OCI-LY1 (cell line): ENCODE results near the gene GRAMD1B.

Source experiments
- H2AFZ ChIP-seq: fragments of 200-600 bp; sonication (generic), shearing (Covaris generic); 2 replicates; pipeline ENCODE4 v1.6.0; 2014; ENCODE audit warnings: antibody characterized with exemption, mild to moderate bottlenecking, low read length
- H3F3A ChIP-seq: fragments of 200-600 bp; sonication (generic), shearing (Covaris generic); 2 replicates; pipeline ENCODE4 v1.6.0; 2014; ENCODE audit warnings: mild to moderate bottlenecking, antibody characterized with exemption, low read length, moderate library complexity; ENCODE audit not compliant: insufficient read depth
- H3K27ac ChIP-seq: fragments of 200-600 bp; sonication (generic); 2 replicates; pipeline ENCODE4 v1.5.1; 2014; ENCODE audit warnings: low read length, mixed run types, mild to moderate bottlenecking, low read depth; ENCODE audit not compliant: poor library complexity, severe bottlenecking
- H3K27me3 ChIP-seq: fragments of 200-600 bp; sonication (generic); 2 replicates; pipeline ENCODE4 v1.6.0; 2014; ENCODE audit warnings: antibody characterized with exemption, mild to moderate bottlenecking, low read length, moderate library complexity; ENCODE audit not compliant: insufficient read depth
- H3K36me3 ChIP-seq: fragments of 200-600 bp; sonication (generic); 2 replicates; pipeline ENCODE4 v1.6.1; 2014; ENCODE audit warnings: mild to moderate bottlenecking, antibody characterized with exemption, low read length, moderate library complexity, mixed read lengths; ENCODE audit not compliant: insufficient read depth
- H3K4me1 ChIP-seq: fragments of 200-600 bp; sonication (generic); 2 replicates; pipeline ENCODE4 v1.5.1; 2014; ENCODE audit warnings: mild to moderate bottlenecking, low read length, moderate library complexity; ENCODE audit not compliant: insufficient read depth, severe bottlenecking
- H3K4me2 ChIP-seq: fragments of 200-600 bp; sonication (generic), shearing (Covaris generic); 2 replicates; pipeline ENCODE4 v1.6.1; 2014; ENCODE audit warnings: low read length
- H3K4me3 ChIP-seq: fragments of 200-600 bp; sonication (generic); 2 replicates; pipeline ENCODE4 v1.5.1; 2014; ENCODE audit warnings: low read length, low read depth, mild to moderate bottlenecking, mixed read lengths; ENCODE audit not compliant: poor library complexity, severe bottlenecking
- H3K79me2 ChIP-seq: fragments of 200-600 bp; shearing (Covaris generic); 2 replicates; pipeline ENCODE4 v1.6.1; 2016; ENCODE audit warnings: mixed run types, low read length, mixed read lengths; ENCODE audit not compliant: insufficient read depth
- H3K9ac ChIP-seq: fragments of 200-600 bp; sonication (generic), shearing (Covaris generic); 2 replicates; pipeline ENCODE4 v1.6.1; 2014; ENCODE audit warnings: mild to moderate bottlenecking, low read length, mixed read lengths
- H3K9me2 ChIP-seq: fragments of 200-600 bp; sonication (generic), shearing (Covaris generic); 2 replicates; pipeline ENCODE4 v1.6.1; 2014; ENCODE audit warnings: low read depth, mild to moderate bottlenecking, low read length, mixed read lengths
- H3K9me3 ChIP-seq: fragments of 200-600 bp; shearing (Covaris generic); 2 replicates; pipeline ENCODE4 v1.6.1; 2014; ENCODE audit warnings: low read length, mixed read lengths
- H4K20me1 ChIP-seq: fragments of 200-600 bp; sonication (generic), shearing (Covaris generic); 2 replicates; pipeline ENCODE4 v1.6.0; 2016; ENCODE audit warnings: mild to moderate bottlenecking, low read length; ENCODE audit not compliant: insufficient read depth
- EZH2 ChIP-seq: fragments of 200-600 bp; sonication (generic), shearing (Covaris generic); IDR thresholded peaks from 2 replicates; pipeline ENCODE4 v1.8.0; 2017; ENCODE audit warnings: borderline replicate concordance, mixed run types, mild to moderate bottlenecking, antibody characterized with exemption, low read length, moderate library complexity, mixed read lengths
- TF ChIP-seq, protein P1 (sequence below): fragments of 200-600 bp; sonication (generic), shearing (Covaris generic); IDR thresholded peaks from 2 replicates; pipeline ENCODE4 v1.5.1; 2017; ENCODE audit warnings: mild to moderate bottlenecking, antibody characterized with exemption, low read length, moderate library complexity, mixed read lengths

The GRAMD1B gene

GRCh38 chr11:123448823-123449222, 18.8 kb downstream of the GRAMD1B start:
- Histone ChIP-seq H3K9me3 (no peaks in the 10 kb centered on the region), H3F3A (no peaks in the 10 kb centered on the region), H3K4me2 (no peak overlapping the region), H3K9me2 (no peaks in the 10 kb centered on the region), H4K20me1 (no peaks in the 10 kb centered on the region), H3K27me3 (no peaks in the 10 kb centered on the region), H3K79me2 (no peaks in the 10 kb centered on the region), H3K4me3 (no peak overlapping the region), H3K27ac (no peak overlapping the region), H3K9ac (no peak overlapping the region), H2AFZ (no peak overlapping the region), H3K36me3 (no peaks in the 10 kb centered on the region), H3K4me1 (no peaks in the 10 kb centered on the region)
- no peak for TF ChIP-seq EZH2
- TF ChIP-seq, protein P1, sequence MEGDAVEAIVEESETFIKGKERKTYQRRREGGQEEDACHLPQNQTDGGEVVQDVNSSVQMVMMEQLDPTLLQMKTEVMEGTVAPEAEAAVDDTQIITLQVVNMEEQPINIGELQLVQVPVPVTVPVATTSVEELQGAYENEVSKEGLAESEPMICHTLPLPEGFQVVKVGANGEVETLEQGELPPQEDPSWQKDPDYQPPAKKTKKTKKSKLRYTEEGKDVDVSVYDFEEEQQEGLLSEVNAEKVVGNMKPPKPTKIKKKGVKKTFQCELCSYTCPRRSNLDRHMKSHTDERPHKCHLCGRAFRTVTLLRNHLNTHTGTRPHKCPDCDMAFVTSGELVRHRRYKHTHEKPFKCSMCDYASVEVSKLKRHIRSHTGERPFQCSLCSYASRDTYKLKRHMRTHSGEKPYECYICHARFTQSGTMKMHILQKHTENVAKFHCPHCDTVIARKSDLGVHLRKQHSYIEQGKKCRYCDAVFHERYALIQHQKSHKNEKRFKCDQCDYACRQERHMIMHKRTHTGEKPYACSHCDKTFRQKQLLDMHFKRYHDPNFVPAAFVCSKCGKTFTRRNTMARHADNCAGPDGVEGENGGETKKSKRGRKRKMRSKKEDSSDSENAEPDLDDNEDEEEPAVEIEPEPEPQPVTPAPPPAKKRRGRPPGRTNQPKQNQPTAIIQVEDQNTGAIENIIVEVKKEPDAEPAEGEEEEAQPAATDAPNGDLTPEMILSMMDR: no peak

DNA sequence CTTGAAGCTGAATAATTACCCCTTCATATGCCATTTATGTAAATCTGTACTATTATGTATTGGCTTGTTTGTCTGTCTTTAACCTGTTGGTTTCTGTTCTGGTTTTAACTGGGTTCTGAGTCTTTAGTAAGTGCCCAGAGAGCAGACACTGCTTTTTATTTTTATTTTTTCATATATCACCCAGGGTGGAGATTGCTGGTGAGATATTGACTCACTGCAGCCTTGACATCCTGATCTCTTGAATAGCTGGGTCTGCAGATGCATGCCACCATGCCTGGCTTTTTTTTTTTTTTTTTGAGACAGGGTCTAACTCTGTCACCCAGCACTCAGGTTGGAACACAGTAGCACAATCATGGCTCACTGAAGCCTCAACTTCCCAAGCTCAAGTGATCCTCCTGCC, 19.4 kb downstream of the GRAMD1B start:
- H3K27me3 ChIP-seq: no peaks in the 10 kb centered on the region
- H3K9ac ChIP-seq: no peak overlapping the region
- H3K4me2 ChIP-seq: no peak overlapping the region
- no peaks in the 10 kb centered on the region for H3K9me3 ChIP-seq
- H3K79me2 ChIP-seq: no peaks in the 10 kb centered on the region
- no peaks in the 10 kb centered on the region for H3K36me3 ChIP-seq
- H3K4me3 ChIP-seq: no peak overlapping the region
- TF ChIP-seq EZH2: no peak
- TF ChIP-seq, protein P1: no peak
- H3K4me1 ChIP-seq: no peaks in the 10 kb centered on the region
- H2AFZ ChIP-seq: no peak overlapping the region
- no peaks in the 10 kb centered on the region for H3K9me2 ChIP-seq
- H4K20me1 ChIP-seq: no peaks in the 10 kb centered on the region
- no peak overlapping the region for H3K27ac ChIP-seq
- H3F3A ChIP-seq: no peaks in the 10 kb centered on the region

GRCh38 chr11:123450623-123451022, 20.6 kb downstream of the GRAMD1B start:
- Histone ChIP-seq H3K9ac (no peak overlapping the region), H3K27me3 (no peaks in the 10 kb centered on the region), H3K79me2 (no peaks in the 10 kb centered on the region), H3F3A (no peaks in the 10 kb centered on the region), H3K9me2 (no peaks in the 10 kb centered on the region), H3K27ac (no peak overlapping the region), H3K4me1 (no peaks in the 10 kb centered on the region), H3K4me3 (no peak overlapping the region), H3K9me3 (no peaks in the 10 kb centered on the region), H3K4me2 (no peak overlapping the region), H4K20me1 (no peaks in the 10 kb centered on the region), H2AFZ (no peak overlapping the region), H3K36me3 (no peaks in the 10 kb centered on the region)
- TF ChIP-seq, protein P1: no peak
- TF ChIP-seq EZH2: no peak
